ENCODE data around the gene CDK2. TPM values are rescaled to one million over a fixed set of nuclear protein-coding genes. Genes with fewer than 3 reads are reported as not detected.
"Not testable (repeated sequence)": the region's sequence is repeated elsewhere in the genome, so short reads cannot be mapped to it uniquely, and the experiment has no call there.

The CDK2 gene
- total RNA-seq, 4 donors from 2014 or later: 22.1 to 54.4 (median 31.2) TPM

GRCh38 chr12:55982319-55982936 lies 15.8 kb downstream of the CDK2 start:
- TF ChIP-seq POLR2AphosphoS5 (IDR thresholded peaks at IDR 0.05) (no peak), EP300 (IDR thresholded peaks at IDR 0.05) (no peak), POLR2A (IDR thresholded peaks at IDR 0.05) (no peak), CTCF (IDR thresholded peaks at IDR 0.05) (no peak)
- Histone ChIP-seq H3K4me1 (peaks cover 0 to 23% (median 0%) of the 10 kb centered on the region in 3 donors), H3K27ac (no peak overlapping the region), H3K27me3 (no peaks in the 10 kb centered on the region), H3K4me3 (no peak overlapping the region), H3K36me3 (peaks cover 0 to 58% of the 10 kb centered on the region in 2 donors), H3K9me3 (no peaks in the 10 kb centered on the region)
- WGBS, 2 donors (ENCODE audit: low coverage in 1 of 2): 63 to 72% methylated on average over 3 of the region's 3 CpGs
- no peak for ATAC-seq

- ATAC-seq: no peak
- H3K9me3 ChIP-seq: no peaks in the 10 kb centered on the region
- TF ChIP-seq EP300 (IDR thresholded peaks at IDR 0.05) (no peak), POLR2A (IDR thresholded peaks at IDR 0.05) (no peak), POLR2AphosphoS5 (IDR thresholded peaks at IDR 0.05) (no peak), CTCF (IDR thresholded peaks at IDR 0.05) (no peak)
- H3K4me1 ChIP-seq: peaks cover 0 to 14% (median 0%) of the 10 kb centered on the region in 3 donors
- H3K27me3 ChIP-seq: no peaks in the 10 kb centered on the region
- 70 to 72% methylated on average over 3 of the region's 4 CpGs for WGBS, 2 donors (ENCODE audit: low coverage in 1 of 2)
- H3K36me3 ChIP-seq: peaks cover 0 to 67% of the 10 kb centered on the region in 2 donors
- no peak overlapping the region for H3K27ac ChIP-seq
- H3K4me3 ChIP-seq: no peak overlapping the region
Measured at GRCh38 chr12:55983232-55983842, 16.7 kb downstream of the CDK2 start.

GRCh38 chr12:55984861-55985260 lies 18.2 kb downstream of the CDK2 start:
- H3K36me3 ChIP-seq: peaks cover 0 to 83% of the 10 kb centered on the region in 2 donors
- H3K4me3 ChIP-seq: no peak overlapping the region
- no peak for TF ChIP-seq POLR2A (IDR thresholded peaks at IDR 0.05)
- no peak for TF ChIP-seq CTCF (IDR thresholded peaks at IDR 0.05)
- TF ChIP-seq POLR2AphosphoS5 (IDR thresholded peaks at IDR 0.05): no peak
- no peak for TF ChIP-seq EP300 (IDR thresholded peaks at IDR 0.05)
- ATAC-seq: no peak
- H3K9me3 ChIP-seq: no peaks in the 10 kb centered on the region
- H3K27me3 ChIP-seq: no peaks in the 10 kb centered on the region
- WGBS, 2 donors (ENCODE audit: low coverage in 1 of 2): 69 to 76% methylated on average over 2 of the region's 2 CpGs
- H3K4me1 ChIP-seq: peaks cover 0 to 2% (median 0%) of the 10 kb centered on the region in 3 donors
- H3K27ac ChIP-seq: no peak overlapping the region

GRCh38 chr12:55985341-55985740 lies 18.7 kb downstream of the CDK2 start:
- TF ChIP-seq POLR2AphosphoS5 (IDR thresholded peaks at IDR 0.05) (no peak), POLR2A (IDR thresholded peaks at IDR 0.05) (no peak), CTCF (IDR thresholded peaks at IDR 0.05) (no peak), EP300 (IDR thresholded peaks at IDR 0.05) (no peak)
- Histone ChIP-seq H3K9me3 (no peaks in the 10 kb centered on the region), H3K36me3 (peaks cover 0 to 84% of the 10 kb centered on the region in 2 donors), H3K4me3 (no peak overlapping the region), H3K27ac (no peak overlapping the region), H3K4me1 (no peaks in the 10 kb centered on the region), H3K27me3 (no peaks in the 10 kb centered on the region)
- ATAC-seq: no peak
- WGBS, 2 donors (ENCODE audit: low coverage in 1 of 2): 81 to 95% methylated on average over 3 to 4 of the region's 4 CpGs

GRCh38 chr12:55985976-55986375 lies 19.3 kb downstream of the CDK2 start:
- ATAC-seq, H3K27me3 ChIP-seq, H3K4me1 ChIP-seq, H3K4me3 ChIP-seq, H3K27ac ChIP-seq, H3K9me3 ChIP-seq: not testable (repeated sequence)
- 81 to 88% methylated on average over 2 to 7 of the region's 7 CpGs for WGBS, 2 donors (ENCODE audit: low coverage in 1 of 2)
- H3K36me3 ChIP-seq: peaks cover 0 to 84% of the 10 kb centered on the region in 2 donors

Data from gastroesophageal sphincter (tissue), 4 donors.